GOT3 (cell line): ENCODE data around the gene ARHGEF4.

Experiments used
- DNase-seq: peaks from one replicate; lab custom pipeline; 2025; ENCODE audit warnings: mixed read lengths; lab: John Stamatoyannopoulos, UW

Gene ARHGEF4

DNA sequence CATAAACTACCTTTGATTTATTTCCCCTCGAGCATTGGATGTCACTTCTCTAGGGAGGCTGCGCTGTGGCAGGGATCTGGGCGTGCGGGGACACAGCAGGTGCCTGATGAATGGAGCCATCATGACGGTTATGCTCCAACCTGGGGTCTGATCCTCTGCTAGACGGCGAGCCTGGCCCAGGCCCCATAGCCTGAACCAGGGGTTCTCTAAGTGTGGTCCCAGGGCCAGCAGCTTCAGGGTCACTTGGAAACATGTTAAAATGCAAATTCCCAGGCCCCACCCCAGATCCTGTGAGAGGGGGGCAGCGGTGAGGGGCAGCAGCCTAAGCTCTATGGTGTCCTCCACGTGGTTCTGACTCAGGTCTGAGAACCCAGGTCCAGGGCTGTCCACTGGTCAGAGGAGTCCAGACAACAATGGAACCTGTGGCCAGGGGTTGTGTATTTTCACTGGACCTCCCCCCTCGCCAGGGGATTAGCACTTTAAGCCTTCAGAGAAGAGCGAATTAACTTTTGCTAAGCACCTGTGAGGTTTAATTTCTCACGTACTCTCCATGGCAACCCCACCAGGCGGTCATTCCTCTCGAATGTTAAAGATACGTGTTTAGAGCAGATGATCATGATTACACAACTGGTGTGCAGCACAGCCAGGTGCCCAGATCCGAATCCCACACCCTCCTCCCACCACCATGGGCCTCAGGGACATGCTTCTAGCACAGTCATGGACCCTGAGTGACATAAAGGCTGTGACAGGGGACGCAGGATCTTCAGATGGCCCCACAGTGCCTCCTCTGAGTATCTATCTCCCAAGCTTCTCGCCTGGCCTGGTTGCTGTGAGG, 1.6 kb upstream of the ARHGEF4 start:
- no peak for DNase-seq

DNA sequence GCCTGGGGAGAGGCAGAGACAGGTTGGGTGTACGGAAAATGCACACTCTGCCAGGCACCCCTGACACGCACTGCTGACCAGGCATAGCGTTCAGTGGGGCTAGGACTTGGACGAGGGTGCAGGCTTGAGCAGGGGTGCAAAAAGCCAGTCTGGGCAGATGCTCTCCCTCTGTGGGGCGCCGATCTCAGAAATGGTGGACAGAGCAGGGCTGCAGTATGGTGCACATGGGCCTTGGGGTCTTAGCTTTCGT, 1.0 kb upstream of the ARHGEF4 start:
- DNase-seq = no peak

DNA sequence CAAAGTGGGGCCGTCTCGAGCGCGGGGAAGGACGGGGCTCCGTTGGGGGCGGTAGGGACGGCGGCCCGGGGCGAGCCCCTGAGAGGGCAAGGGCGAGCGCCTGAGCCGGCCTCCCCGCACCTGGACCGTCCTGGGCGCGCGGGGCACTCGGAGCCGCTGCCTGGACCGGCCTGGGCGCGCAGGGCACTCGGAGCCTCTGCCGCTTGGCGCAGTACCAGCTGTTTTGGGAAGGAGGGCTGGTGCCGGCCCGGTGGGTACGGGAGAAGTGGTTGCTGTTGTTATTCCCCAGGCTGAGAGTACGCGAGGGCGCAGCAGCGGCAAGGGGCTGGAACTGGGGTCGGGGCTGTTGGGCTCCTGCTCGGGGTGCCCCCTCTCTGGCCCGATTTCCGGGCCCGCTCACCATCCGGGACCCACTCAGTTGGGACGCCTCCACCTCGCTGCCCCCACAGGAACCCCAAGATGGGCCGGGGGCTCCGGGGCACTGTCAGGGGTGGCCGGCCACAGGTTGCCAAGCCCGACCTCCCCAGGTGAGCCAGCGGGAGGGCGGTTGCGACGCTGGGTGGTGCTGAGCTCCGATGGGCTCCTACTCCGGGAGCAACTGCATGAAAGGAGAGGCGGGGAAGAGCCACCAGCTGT, 579 bp downstream of the ARHGEF4 start:
- DNase-seq = no peak

DNA sequence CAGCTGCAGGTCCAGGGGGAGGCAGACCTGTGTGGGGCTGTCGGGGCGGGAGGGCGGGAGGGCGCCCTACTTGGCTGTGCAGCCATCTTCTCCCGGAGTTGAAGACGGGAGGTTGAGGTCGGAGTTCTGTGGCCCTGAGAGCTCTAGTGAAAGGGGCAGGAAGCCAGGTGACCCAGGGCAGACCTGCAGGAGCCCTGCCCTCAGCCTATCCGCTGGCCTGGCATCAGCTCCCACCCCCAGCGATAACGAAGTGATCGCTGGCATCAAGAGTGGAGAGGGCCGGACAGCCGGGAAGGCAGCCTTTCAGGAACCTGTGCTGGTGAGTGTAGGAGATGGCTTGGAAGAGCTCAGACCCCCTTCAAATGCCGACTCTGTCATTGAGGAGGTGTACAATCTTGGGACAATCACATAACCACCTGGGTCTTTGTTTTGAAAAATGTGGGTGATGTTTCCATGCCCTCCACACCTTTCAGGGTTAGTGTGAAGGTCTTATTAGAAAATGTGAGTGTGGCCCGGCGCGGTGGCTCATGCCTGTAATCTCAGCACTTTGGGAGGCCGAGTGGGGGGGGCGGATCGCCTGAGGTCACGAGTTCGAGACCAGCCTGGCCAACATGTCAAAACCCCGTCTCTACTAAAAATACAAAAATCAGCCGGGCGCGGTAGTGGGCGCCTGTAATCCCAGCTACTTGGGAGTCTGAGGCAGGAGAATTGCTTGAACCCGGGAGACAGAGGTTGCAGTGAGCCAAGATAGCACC, 1.3 kb downstream of the ARHGEF4 start:
- DNase-seq = no peak

DNA sequence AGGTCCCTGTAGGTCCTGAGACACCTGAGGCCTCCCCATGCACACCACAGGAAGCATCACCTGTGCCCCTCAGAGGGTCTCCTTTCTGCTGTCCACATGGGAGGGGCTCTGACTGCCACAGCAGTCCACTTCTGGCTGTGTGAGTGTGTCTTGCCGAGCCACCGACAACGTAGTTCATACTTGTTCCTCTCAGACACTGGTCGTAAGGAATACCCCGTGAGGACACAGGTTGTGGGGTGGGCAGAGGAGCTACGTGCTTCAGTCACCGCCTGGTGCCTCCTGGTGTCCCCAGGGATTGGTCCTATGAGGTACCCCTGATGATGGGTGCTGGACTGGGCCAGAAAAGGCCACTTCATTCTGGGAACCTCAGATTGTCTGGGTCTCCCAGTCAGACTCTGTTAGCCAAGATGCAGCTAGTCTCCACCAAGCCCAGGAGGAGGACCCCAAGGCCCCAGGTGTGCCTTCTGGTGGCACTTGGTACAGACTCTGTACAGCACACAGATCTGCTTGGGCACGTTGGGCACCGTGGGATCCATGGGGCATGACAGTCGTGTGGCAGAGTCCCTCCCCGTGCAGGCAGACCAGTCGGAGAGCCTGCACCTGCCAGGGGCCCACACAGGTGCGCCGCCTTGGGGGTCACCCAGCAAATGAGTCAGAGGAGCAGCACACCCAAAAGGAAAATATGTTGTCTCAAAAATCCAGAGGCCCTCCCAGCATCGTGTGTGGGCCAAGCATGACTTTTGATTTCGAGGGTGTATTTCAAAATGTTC, 2.5 kb downstream of the ARHGEF4 start:
- DNase-seq = no peak

DNA sequence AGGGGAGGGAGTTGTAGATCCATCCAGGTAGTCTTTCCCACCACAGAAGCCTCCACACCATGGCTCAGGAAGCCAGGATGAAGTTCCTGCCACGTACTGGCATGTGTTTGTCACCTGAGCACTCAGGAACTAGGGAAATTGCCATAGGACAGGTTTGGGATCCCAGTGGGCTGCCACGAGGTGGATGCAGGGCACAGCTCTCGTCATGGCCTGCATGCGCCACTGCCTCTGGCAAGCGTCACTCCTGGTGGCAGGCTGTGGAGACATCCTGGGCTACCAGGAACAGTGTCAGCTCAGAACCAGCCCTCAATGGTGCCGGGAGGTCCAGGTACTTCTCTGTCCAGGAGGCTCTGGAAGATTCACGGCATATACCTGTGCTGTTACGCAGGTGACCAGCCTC, 3.8 kb downstream of the ARHGEF4 start:
- DNase-seq = no peak

DNA sequence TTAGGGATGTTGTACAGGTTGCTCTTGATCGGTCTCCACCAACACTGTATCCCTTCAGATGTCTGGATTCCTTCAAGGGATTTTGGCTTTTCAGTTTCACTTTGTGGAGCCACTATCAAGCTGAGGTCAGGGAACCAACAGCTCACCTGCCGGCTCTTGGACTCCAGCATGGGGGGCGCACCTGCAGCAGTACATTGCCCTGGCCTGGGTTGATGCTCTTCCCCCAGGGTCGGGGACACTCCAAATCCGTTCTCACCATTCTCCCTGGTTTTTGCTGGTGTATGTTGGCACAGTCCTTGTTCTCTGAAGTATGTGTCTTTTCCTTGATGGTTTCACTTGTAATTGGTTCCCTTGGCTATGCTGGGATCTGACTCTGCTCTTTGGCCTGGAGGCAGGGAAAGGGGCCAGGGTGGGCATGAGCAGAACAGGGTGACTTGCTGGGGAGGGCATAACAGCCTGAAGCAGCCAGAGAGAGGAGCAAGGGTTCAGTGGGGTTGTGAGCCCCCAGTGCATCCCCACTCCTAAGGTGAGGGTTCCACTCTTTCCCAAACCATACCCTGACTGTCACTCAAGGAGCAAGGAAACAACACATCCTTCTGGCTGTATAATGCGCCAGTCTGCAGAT, 5.1 kb downstream of the ARHGEF4 start:
- DNase-seq = no peak

DNA sequence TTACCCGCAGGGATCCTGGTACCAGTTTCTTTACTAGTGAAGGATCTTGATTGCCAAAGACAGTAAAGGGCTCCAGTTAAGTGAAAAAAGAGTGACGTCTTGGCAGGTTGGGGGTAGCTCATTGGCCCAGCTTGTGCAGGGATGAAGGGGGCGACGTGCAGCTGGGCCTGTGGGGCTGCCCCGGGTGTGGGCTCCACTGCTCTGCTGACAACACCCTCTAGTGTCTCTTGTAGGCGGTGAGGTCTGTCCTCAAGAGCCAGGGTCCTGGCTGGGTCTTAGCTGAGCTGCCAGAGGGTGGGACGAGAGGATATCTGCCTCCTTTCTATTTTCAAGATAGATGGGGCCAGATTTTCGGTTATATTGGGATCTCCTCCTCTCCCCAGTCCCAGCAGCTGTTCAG, 6.1 kb downstream of the ARHGEF4 start:
- DNase-seq = no peak

DNA sequence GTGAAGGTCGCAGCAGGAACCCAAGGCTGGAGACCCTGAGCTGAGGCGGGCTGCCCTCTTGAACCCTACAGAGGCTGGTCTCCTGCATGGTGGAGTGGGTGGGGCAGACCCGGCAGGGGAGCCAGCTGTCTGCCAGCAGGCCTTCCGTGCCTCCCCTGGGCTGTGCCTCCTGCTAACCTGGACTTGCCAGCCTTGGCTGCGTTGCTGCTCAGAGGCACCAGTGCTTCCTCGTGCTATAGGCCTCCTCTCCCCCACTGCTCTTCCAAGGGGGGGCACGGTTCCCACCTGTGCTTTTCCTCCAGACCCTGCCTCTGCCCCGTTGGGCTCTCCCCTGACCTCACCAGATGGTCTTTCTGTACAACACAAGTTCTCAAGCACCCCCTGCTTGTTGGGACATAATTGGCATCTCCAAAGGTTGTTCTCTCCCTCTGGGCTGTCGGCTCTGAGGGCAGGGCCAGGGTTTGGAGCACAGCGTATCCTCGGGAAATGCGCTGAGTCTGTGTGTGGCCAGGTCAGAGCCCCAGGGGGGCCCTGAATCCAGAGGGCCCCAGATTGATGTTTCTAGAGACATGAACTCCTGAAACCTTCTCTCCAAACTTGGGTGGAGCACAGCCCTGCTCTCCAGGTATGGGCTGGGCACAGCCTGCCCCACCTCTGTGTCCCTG, 6.7 kb downstream of the ARHGEF4 start:
- DNase-seq = no peak

DNA sequence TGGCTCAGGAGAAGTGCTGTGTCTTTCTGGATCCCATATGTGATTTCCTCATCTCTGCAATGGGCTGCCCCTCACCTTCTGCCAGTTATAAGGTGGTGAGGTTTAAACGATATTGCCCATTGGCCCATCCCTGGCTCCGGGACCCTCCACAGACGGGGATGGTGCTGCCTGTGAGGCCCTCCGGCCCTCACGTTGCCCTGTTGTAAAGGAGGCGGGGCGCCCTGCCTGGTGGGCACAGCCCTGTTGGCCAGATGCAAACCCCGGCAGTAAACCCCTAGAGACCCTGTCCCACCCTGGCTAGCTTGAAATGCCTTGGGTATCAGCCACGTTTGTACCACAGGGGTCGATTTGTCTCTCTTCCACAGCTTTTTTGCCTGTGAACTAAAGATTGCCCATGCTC, 7.4 kb downstream of the ARHGEF4 start:
- DNase-seq = no peak

DNA sequence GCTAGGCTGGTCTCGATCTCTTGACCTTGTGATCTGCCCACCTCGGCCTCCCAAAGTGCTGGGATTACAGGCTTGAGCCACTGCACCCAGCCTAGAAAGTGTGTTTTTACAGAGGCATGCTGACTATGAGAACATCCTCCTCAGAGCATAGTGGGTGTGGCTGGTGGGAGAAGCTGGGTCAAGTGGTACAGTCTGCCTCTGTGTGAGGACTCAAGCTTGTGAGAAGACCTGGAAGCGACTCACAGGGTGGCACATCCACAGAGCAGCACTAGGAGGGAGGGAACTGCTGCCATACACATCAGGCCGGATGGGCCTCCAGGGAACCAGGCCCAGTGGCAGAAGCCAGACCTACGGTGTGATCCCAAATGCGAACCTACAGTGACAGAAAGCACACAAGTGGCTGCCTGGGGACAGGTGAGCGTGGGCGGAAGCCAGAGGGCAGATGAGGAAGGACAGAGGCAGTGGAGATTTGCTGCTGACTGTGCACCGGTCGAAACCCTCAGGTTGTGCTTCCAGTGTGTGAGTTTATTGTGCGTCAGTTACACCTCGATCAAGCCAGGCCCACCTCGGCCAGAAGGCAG, 8.9 kb downstream of the ARHGEF4 start:
- no peak for DNase-seq

DNA sequence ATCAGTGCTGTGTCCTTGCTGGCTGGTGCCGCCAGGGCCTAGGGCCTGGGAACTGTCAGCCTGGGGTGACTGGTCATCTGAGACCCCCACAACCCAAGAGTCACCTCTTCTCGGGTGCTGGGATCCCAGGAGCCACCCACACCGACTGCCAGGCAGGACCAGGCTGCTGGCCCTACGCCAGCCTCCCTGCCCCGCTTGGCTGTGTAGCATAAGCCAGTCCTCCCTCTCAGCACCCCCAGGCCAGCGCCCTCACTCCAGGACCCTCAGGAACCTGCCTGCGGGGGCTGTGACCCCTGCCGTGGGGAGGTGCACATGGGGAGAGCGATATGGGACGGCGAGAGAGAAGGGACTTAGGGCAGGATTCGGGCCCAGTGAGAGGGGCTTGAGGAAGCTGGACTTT, 9.5 kb downstream of the ARHGEF4 start:
- no peak for DNase-seq

DNA sequence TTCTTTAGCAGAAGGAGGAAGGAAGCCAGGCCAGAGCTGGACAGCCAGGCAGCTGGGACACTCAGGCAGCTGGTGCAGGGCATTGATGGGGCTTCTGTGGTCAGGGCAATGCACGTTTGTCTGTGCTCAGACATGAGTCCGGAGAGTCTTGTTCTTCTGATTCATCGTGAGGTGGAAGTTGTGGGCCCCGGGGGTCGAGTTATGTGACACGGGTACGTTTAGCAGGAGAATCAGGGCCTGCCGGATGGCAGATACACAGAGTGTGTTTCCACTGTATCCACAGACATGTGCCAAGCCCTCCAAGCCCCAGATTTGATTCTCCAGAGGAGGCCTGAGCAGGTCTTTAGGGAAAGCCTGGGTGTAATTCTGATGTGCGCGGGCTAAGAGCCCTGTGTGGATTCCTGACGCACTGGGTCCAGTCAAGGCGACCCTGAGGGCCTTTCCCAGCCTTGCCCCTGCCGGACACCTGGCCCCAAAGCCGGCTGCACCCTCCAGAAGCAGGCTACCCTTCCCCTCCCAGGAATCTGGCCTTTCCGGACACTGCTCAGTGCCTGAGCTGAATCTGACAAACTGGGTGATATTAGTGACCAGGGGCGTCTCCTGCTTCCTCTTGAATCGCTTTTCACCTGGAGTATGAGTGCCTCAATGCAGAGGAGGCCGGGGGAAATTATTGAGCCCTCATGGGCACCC, 10.1 kb downstream of the ARHGEF4 start:
- DNase-seq = no peak

DNA sequence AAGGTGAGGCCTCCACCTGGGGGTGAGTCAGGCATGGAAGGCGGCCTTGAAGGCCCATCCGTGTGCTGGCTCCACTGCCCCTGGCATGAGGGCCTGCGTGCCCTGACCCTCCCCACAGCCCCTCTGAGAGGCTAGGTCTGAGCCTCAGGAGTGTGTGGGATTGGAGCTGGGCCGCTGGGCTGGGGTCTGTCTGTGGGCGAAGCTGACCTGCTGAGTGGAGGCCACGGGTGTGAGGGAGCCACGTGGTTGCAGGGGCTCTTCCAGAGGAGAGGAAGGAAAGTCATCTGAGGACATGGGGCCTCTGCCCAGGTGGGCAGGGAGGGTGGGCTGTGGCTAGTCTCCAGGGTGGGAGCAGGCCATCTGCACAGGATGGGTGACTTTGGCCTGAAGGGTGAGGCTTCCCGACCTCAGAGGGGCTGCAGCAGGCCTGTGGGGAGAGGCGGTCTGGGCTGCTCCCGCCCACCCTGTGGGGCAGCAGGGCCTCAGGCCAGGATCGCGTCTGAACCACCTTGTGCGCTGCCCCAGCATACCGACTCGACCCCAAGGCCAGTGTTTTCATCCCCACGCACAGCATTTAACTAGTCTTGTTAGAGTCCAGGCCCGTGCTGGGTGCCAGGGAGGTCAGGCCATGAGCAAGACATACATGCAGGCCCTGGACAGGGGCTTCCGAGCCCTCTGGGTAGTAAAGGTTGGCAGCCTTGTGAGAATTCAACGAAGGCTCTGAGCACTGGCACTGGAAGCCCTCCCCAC, 11.2 kb downstream of the ARHGEF4 start:
- no peak for DNase-seq

DNA sequence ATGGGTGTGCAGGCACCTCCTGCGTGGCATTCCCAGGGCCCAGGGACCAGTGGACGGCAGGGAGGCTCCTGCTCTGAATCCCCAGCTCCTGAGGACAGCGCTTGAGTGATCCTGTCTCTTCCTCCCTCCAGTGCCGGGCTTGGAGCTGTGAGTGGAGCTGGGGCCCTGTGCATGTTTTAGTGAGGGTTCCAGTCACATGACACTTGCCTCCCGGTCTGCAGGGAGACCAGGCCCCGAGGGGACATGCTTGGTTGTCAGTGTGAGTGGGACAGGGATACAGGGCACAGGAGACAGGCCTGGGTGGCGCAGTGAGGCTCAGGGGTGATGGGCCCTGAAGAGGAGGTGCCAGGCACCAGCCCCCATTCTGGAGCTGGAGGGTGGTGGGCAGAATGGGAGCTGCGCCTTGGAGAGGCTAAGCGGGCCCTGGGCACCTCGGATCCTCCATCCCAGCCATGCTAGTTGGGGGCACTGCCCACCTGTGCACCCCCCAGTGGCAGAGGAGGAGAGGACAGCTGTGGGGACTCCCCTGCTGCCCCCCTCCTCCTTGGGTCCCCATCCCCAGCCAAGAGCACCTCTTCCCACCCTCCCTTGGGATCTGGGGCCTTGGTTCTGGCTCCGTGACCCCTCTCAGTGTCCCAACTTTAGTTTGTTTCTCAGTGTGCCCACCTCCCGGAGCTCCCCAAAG, 12.0 kb downstream of the ARHGEF4 start:
- no peak for DNase-seq

DNA sequence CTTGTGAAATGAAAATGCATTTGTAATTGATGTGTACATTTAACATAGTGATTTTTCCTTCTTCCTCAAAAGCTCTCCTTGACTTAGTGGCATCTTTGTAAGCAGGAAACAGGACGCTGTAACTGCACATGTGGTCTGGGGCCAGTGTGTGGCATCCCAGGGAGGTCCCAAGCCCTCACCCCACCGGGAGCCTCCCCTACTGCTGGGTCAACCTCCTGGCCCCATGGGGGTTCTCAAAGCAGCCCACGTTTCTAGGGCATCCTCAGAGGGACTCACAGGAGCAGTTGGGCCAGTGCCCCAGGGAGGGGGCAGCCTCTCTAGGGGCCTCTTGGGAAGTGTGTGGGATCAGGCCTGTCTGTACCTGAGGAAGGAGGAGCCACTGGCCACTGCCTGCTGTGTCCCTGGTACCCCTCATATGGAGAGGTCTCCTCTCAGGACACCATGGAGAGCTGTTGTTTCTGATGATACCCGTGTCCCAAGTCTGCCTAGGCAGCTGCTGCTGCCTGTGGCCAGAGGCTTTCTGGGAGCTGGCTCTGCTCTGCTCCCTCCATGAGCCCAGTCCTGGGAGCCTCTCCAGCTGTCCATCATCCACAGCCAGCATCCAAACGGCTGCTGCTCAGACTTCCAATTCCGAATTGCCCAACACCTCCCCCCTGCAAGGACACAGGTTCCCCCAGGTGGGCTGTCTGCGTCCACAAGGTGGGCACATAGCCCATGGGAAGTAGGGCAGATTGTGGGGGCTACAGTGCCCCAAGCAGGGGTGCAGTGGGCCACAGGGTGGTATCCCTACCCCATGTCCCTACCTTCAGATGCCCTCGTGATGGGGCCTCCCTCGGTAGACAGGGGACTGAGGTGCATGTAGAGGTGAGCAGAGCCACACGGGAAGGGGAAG, 13.4 kb downstream of the ARHGEF4 start:
- DNase-seq = no peak

DNA sequence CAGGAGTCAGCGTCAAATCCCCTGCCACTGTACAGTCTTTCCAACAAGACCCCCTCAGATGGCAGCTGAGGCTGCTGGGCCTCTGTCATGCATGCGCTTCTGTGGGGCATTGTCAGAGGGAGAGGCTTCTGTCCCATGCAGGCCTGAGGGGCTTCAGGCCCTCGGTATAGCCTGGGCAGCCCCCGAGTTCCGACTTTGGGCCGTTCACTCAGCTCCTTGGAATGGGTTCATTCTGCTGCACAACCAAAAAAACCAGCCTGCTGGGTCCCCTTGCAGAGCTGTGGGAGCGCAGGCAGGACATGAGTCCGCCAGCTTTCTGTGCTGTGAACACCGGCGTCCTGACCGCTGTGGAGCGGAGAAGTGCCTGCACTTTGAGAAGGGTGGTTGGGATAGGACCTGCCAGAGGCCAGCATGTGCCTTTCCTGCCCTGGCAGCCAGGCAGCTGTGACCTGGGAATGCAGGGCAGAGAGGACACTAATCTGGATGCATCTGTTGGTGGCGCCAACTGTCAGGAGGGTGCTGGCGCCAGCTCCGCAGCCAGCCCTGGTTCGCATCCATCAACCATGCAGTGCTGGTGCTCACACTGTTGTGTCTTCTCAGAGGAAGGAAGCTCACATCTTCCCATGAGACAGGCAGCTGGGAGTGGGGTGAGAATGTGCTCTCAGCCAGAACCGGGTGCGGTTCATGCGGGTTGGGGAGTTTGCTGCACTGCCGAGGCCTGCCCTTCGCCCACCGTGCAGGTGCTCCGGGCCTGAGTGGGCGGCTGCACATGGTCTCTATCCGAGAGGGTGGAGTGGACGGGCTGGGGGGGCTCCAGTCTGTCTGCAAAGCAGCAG, 14.3 kb downstream of the ARHGEF4 start:
- no peak for DNase-seq
